Activated CD4-positive, alpha-beta T cell treated with anti-CD3 and anti-CD28 coated beads, Interleukin-2, amount 50 U/mL, for 4 hours (primary cell): Measurements from ENCODE around the gene AIG1.

Experiments
- DNase-seq, 2 experiments: peaks; one replicate each; pipeline ENCODE4 v3.0.0-alpha.2; 2020

AIG1 gene

DNA sequence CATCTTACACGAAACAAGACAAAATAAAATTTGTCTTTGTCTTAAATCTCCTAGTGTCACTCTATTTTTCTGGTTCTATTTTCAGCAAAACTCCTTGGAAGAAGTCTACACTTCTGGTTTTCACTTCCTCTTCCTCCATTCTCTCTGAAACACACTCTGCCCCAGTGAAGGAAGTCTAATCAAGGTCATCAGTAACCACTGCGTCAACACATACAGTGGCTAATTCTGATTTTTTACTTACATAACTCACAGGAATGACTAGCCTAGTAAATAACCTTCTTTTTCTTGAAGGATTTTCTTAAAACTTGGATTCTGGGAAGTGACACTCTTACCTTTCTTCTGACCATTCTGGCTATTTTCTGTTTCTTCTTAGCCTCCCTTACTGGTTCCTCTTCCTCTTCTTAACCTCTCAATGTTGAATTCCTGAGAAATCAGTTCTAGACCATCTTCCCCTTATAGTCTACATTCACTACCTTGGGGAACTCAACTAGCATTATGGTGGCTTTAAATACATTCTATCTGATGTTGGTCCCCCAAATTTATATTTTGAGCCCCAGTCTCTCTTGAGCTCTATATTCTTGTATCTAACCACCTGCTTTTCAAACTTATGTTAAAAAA, 37.5 kb downstream of the AIG1 start:
- DNase-seq, result no peak

GRCh38 chr6:143099647-143100046, 39.0 kb downstream of the AIG1 start:
- DNase-seq, result no peak

- DNase-seq, result no peak
Observed at GRCh38 chr6:143100429-143100828, 39.7 kb downstream of the AIG1 start.

GRCh38 chr6:143103916-143104315, 43.2 kb downstream of the AIG1 start:
- DNase-seq, result no peak

DNA sequence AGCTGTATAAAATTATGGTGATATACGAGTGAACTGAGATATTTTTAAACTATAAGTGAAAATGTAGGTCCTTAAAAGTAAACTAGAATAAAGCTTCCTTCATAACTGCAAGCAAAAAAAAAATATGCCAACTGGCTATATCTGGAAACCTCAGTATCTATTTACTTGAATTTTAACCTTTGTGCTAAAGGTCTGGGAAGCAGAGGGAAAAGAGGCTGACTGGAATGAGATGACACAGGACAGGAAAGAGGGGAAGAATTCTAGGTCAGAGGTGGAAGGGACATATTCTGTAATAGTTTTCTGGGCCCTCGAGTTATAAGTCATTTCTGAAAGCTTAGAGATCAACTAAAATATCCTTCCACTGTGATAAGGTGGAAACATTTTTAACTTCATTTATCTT, 46.8 kb downstream of the AIG1 start:
- no peak for DNase-seq

GRCh38 chr6:143107911-143108761, 47.4 kb downstream of the AIG1 start:
- DNase-seq, result no peak

- DNase-seq, result no peak
Observed at GRCh38 chr6:143109196-143109595, 48.5 kb downstream of the AIG1 start.

- no peak for DNase-seq
Observed at GRCh38 chr6:143110572-143110971, 49.9 kb downstream of the AIG1 start.

DNA sequence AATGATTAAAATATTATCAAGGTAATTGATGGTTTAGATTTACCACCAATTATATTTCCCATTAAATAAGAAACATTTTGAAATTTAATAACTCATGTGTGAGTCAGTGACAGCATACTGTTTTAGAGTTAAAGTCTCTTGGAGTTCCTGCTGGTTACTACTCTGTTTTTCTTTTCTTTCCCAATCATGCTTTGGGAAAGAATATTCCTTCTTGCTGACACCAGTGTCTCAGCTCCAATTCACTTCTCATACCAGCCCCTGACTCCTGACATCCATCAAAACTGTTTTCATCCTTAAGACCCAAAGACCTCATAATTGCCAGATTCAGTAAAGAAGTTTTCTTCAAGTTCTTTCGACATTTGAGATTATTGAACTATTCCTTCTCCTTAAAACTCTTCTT, 50.3 kb downstream of the AIG1 start:
- DNase-seq, result no peak

DNA sequence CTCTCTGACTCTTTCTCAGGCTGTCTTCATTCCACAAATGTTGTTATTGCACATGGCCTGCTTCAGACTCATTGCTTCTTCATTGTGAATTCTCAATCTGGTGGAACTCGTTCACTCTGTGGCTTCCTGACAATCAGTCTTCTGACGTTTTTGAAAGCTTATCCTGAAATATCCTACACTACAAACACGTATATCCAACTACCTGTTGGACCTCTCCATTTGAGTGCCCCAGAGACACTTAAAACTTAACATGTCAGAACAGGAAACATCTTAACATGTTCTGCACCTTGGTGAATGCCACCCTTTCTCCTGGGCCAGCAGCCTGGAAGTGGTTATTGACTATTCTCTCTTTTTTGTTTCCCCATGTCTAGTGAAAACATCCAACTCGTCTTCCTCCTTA, 50.8 kb downstream of the AIG1 start:
- no peak for DNase-seq

GRCh38 chr6:143112084-143112768, 51.5 kb downstream of the AIG1 start:
- no peak for DNase-seq

GRCh38 chr6:143112837-143113236, 52.1 kb downstream of the AIG1 start:
- no peak for DNase-seq

GRCh38 chr6:143115728-143116127, 55.0 kb downstream of the AIG1 start:
- DNase-seq, result no peak

DNA sequence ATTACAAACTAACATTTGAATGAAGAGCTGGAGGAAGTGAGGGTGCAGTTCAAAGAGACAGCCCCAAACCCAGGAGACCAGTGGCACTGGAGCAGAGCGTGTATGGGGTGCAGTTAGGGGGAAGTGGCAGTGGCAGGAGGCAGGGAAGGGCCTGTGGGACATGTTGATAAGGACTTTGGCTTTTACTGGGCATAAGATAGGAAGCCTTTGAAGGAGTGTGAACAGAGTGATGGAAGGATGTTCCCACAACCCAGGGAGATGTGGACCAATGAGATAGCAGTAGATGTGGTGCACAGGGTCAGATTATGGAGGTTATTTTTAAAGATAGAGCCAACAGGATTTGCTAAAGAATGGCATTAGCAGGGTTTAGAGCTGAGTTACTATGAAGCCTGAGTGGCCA, 56.4 kb downstream of the AIG1 start:
- no peak for DNase-seq

DNA sequence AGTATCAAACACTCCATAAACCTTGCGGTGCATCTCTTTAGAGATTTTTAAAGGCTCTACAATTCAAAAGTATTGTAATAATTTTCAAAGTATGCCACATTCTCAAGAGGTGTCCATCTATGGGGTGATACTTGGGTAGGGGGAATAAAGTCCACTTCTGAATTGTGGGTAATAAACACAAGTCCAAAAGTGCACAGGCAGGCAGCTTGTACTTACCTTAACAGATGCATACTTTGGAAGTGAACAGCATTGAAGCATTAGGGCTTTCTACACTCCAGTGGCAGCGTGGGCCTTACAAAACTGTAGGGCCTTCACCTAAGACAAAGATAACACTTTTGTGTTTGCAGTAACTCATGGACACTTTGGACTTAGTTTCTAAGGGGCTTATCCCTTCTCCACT, 58.6 kb downstream of the AIG1 start:
- DNase-seq, result no peak

DNA sequence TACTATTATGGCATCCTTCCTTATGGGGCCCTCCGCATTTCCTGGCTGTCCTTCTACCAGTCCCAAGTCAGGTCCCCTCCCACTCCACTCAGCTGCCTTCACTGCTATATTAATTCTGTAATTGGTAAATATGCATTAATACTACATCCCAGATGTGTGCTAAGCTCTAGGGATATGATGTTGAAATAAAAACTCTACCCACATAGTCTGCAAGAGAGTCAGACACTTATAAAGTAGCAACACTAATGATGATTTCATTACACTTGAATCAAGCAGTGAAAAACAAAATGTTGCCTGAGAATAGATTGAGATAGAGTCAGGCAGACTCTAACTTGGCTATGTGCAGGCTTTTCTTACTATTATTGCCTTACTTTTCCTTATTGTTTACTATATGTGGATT, 62.4 kb downstream of the AIG1 start:
- DNase-seq, result no peak

GRCh38 chr6:143123941-143124340, 63.3 kb downstream of the AIG1 start:
- DNase-seq, result no peak

- no peak for DNase-seq
Observed at GRCh38 chr6:143125455-143125854, 64.8 kb downstream of the AIG1 start.

DNA sequence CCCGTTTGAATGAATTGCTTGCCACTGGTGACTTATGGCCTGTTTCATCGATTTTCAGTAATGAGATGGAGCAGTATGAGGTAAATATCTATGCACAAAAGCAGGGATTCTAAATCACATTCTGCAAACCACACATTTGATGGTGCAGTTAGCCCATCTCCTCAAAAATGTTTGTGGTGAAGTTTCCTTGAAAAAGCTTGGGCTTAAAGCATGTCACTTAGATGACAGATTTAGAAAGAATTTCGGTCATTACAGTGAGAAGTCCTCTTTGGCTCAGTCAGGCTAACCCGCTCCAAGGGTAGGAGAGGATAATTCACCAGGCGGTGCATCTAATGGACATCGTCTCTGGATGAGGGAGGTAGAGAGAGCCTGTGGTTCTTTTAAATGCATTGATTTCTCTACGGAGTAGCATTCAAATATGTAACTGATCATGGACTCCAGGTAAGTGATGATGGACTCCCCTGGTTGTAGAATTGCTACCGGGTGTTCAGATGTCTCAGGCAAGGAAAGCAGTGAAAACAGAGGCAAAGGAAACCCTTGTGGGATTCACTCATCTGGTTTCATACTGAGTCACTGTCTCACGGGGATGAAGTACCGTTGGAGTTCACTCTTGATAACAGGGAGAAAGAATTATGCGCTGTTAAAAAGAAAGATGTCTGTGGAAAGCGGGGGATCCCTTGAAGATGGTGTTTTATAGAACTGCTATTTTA, 65.3 kb downstream of the AIG1 start:
- no peak for DNase-seq

DNA sequence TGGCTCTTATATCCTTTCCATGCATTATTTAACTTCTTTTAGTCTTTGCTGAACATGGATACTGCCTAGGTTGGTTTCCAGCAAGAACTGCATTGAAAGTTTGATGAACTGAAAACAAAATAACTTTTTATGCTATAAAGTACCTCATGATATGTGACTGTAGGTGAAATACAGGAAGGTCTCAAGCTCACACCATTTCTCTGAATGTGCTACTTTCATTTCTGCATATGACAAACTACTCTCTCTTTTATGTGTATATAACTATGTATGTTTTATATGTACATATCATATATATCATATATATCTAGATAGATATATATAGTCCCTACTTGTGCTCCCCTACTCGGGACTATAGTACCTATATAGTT, 65.9 kb downstream of the AIG1 start:
- DNase-seq, result no peak

GRCh38 chr6:143127941-143128680, 67.4 kb downstream of the AIG1 start:
- DNase-seq, result no peak

- DNase-seq, result no peak
Observed at GRCh38 chr6:143128681-143129015, 68.0 kb downstream of the AIG1 start.

DNA sequence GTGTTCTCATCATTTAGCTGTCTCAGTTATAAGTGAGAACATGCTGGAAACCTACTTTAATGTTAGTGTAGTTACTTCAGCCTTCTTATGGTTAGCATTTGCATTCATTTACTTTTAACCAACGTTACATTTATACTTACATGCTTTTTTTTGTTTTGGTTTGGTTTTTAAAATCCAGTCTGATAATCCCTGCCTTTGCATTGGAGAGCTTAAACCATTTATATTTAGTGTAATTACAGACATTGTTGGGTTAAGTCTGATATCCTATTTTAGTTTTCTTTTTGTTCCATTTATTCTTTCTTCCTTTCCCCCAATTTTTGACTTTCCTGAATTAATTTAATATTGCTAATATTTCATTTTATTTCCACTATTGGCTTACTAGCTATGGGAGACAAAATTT, 70.2 kb downstream of the AIG1 start:
- no peak for DNase-seq
